HT-29 (cell line): ENCODE measurements around the gene GCDH. TPM values are rescaled to one million over a fixed set of nuclear protein-coding genes. Genes with fewer than 3 reads are reported as not detected.
"Not testable (repeated sequence)": the region's sequence is repeated elsewhere in the genome, so short reads cannot be mapped to it uniquely, and the experiment has no call there.

ENCODE experiments used
- DNase-seq: peaks from one replicate; pipeline ENCODE4 v3.0.0-alpha.2; 2015; ENCODE audit warnings: low spot score
- total RNA-seq: library from RNA; depleted of rRNA; stranded (reverse); fragments of >200 nt; shearing (Covaris generic); gene quantifications from 2 replicates; pipeline ENCODE4 v1.2.3, GENCODE V29; 2014; rRNA removed

Gene GCDH
- total RNA-seq: 24.6 and 27.2 TPM in 2 replicates

DNA sequence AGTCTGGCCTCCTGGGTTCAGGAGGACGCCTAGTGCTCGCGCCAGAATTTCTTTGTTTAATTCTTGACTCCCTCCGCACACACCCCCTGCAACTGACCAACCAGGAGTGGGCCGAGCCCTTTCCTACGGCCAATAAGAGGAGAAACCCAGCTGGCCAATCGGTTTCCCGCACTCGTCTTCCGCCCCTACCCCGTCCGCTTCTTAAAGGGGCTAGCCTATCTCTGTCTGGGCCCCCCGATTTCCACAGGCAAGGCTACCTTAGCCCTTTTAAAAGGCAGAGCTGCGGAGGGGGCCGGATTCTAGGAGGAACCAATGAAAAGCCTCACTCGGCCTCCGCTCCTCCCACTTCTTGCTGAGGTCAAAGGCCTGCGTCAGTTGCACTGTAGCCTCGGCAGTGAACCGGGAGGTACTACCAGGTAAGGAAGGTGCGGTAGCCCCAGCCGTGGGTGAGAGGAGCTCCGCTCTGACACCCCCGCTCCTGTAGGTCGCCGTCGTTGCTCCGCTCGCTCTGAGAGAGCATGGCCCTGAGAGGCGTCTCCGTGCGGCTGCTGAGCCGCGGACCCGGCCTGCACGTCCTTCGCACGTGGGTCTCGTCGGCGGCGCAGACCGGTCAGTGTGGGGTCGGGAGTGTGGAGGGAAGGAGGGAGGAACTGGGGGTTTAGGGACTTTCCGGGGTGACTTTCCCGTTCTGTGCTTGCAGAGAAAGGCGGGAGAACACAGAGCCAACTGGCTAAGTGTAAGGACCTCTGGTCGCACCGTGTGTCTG, at the start of gene GCDH:
GCDH (plus strand) TSS at position 374 of the 766 bp plus-strand sequence; CDS start at position 519, 145 bp downstream.
- peak; percentile 95 for DNase-seq

DNA sequence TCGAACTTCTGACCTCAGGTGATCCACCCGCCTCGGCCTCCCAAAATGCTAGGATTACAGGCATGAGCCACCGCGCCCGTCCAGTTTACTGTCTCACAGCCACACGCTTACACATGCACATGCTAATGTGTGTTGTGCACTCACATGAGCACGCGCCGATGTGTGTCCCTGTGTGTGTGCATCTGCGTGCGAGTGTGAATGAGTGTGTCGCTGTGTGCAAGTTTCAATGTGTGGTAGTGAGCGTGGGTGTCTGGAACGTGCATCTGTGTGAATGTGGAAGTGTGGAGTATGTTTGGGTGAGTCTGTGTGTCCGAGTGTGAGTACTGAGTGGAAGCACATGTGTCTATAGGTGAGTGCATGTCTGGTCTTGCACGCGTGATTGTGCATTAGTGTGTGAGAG, 48.4 kb upstream of the GCDH start:
- no peak for DNase-seq

DNA sequence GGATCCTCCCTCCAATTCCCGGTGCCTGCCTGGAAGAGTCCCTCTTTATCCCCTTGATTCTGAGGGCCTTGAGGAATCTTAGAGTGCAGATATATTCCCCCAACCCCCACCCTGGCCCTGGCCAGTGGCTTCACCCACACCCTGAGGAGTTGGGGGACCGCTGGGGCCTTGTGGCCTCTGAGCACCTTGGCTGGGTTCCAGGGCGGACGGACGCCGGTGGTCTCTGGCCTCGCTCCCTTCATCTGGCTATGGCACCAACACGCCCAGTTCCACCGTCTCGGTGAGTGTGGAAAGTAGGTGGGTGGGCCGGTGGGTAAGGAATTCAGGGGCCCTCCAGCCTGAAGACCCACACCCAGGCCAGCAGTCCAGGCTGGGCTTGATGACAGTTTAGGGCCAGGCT, 47.6 kb upstream of the GCDH start:
- DNase-seq: no peak

DNA sequence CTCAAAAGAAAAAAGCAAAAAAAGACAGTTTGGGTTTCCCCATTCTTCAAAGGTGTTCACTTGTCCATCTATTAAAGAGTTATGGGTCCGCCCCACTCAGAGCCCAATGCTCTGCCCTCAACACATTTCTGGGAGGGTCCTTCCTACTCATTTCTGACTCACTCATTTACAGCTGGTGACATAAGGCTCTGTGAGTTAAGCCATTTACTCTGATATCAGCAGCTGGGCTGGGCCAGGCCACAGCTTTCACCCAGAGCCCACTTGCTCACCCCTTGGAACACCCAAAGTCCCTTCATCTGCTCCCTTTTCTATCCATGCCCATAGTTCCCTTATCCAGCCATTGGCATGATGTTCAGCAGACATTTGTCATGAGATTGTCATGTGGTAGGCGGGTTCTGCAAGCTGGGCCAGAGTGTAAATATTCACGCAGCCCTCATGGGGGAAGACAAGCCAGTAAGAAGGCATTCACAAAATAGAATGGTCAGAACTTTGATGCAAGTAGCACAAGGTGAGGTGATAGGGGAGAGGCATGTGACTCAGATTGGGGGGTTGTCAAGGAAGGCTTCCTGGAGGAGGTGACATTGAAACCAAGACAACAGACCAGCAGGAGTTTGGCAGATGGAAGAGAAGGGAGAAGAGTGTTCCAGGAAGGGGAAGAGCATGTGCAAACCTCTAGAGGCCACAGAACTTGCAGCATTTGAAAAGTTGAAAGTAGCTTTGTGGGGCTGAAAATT, 46.8 kb upstream of the GCDH start:
- DNase-seq: no peak

DNA sequence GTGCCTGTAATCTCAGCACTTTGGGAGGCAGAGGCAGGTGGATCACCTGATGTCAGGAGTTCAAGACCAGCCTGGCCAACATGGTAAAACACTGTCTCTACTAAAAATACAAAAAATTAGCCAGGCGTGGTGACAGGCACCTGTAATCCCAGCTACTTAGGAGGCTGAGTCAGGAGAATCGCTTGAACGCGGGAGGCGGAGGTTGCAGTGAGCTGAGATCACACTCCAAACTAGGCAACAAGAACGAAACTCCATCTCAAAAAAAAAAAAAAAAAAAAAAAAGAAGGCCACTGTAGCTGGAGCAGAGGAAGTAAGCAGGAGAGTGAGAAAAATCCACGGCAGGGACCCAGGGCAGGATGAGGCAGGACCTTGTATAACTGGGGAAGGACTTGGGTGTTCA, 44.3 kb upstream of the GCDH start:
- DNase-seq: not testable (repeated sequence)

DNA sequence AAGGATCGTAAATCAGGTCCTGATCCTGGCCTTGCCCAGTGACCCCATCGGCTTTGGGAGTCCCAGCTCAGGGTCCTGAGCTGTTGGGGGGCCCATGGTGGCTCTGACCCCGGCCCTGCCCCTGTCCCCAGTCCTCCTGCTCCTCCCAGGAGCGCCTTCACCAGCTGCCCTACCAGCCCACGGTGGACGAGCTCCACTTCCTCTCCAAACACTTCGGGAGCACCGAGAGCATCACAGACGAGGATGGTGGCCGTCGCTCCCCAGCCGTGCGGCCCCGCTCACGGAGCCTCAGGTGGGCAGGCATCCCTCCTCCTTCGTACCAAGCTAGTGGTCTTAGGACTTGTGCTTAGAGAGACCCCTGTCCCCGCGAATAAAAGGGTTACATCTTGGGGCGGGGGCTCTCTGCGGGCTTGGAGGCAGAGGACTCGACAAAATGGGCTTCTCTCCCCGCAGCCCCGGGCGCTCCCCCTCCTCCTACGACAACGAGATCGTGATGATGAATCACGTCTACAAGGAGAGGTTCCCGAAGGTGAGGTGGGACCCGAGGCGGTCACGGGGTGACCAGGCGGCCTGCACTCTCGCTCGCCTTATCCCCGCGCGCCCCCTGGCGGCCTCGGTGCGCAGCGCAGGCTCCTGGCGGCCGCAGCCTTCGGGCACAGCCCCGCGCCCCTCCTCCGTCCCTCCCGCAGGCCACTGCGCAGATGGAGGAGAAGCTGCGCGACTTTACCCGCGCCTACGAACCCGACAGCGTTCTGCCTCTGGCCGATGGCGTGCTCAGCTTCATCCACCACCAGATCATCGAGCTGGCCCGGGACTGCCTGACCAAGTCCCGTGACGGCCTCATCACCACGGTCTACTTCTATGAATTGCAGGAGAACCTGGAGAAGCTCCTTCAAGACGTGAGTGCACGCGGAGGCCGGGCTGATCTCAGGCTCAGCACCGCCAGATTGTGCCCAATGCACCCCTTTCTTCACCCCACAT, 43.5 kb upstream of the GCDH start:
- DNase-seq: peak; percentile 78

DNA sequence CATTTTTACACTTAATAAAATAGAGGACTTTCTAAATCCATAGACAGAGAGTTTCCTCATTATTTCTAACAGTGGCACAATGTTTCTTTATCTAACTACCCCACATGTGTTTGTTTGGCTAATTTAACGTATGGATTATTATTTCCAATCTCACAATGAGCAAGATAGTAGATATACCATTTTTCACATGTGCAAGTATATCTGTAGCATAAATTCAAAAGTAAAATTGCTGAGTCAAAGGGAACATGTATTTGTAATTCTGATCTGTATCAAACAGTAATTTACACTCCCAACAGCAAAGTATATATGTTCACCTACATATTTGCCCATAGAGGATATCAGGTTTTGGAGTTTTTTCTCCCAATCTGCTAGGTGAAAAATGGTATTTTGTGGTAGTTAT, 34.3 kb upstream of the GCDH start:
- DNase-seq: no peak

DNA sequence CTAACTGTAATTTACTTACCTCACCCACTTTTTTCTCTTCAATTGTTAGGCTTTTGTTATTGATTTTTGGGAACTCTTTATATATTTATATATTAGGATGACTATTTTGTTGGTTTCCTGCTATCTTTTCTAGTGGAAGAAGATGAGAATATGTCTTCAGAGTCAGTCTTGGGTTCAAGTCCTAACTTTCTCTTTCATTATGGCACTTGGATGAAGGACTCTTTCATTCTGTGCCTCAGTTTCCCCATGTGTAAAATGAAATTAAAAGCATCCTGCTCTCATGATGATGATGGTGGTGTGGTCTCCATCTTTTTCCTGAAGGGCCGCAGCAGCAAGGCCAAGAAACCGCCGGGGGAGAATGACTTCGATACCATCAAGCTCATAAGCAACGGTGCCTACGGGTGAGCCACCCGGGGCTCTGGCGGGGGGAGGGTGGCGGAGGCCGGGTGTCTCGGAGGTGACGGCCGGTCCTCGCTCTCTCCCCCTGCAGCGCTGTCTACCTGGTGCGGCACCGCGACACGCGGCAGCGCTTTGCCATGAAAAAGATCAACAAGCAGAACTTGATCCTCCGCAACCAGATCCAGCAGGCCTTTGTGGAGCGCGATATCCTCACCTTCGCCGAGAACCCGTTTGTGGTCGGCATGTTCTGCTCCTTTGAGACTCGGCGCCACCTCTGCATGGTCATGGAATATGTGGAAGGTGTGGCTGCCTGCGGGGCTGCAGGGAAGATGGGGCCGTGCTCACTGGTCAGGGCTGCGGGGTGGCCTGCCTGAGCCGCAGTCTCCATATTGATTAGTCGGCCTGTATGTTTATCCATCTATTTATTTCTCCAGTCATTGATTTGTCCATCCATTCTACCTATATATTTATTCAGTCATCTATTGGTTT, 32.7 kb upstream of the GCDH start:
- no peak for DNase-seq

DNA sequence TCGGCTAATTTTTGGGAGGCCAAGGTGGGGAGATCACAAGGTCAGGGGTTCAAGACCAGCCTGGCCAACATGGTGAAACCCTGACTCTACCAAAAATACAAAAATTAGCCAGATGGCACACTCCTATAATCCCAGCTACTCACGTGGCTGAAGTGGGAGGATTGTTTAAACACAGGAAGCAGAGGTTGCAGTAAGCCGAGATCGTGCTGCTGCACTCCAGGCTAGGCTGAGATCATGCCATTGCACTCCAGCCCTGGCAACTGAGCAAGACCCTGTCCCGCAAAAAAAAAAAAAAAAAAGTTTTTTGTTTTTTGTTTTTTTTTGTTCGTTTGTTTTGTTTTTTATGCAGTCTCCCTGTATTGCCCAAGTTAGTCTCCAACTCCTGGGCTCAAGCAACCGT, 31.4 kb upstream of the GCDH start:
- DNase-seq: no peak

DNA sequence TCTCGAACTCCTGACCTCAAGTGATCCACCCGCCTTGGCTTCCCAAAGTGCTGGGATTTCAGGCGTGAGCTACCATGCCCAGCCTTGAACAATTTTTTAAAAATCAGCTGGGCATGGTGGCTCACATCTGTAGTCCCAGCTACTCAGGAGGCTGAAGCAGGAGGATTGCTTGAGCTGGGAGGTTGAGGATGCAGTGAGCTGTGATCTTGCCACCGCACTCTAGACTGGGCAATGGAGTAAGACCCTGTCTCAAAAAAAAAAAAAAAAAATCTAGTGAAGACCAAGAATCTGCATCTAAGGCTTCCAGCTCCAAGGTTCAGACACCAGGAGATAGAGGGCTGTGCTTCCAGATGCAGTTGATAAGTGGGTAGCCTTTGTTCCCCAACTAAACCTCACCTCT, 26.8 kb upstream of the GCDH start:
- no peak for DNase-seq

DNA sequence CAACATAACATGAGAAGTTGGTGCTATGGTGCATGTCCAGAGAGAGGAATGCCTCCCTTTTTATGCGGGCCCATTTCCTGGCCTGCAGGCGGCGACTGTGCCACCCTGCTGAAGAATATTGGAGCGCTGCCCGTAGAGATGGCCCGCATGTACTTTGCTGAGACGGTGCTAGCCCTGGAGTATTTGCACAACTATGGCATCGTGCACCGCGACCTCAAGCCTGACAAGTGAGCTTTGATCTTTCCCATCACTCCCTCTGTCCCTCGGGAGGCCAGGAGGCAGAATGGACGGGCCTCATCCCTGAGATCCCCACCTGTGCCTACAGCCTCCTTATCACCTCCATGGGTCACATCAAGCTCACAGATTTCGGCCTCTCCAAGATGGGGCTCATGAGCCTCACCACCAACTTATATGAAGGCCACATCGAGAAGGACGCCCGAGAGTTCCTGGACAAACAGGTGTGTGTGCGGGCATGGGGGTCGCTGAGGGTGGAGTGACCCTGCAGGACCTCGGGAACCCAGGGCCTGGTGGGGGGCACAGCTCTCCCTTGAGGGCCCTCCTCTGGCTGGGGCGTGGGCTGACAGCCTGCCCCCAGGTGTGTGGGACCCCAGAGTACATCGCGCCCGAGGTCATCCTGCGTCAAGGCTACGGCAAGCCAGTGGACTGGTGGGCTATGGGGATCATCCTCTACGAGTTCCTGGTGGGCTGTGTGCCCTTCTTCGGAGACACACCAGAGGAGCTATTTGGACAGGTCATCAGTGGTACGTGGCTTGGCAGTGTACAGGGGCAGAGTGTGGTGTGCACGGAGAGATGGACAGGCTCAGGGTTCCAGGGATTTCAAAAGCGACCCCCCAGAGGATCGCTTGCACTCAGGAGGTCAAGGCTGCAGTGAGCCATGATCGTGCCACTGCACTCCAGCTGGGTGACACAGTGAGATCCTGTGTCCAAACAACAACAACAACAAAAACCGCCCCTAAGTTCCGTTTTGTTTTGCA, 25.9 kb upstream of the GCDH start:
- DNase-seq: no peak

DNA sequence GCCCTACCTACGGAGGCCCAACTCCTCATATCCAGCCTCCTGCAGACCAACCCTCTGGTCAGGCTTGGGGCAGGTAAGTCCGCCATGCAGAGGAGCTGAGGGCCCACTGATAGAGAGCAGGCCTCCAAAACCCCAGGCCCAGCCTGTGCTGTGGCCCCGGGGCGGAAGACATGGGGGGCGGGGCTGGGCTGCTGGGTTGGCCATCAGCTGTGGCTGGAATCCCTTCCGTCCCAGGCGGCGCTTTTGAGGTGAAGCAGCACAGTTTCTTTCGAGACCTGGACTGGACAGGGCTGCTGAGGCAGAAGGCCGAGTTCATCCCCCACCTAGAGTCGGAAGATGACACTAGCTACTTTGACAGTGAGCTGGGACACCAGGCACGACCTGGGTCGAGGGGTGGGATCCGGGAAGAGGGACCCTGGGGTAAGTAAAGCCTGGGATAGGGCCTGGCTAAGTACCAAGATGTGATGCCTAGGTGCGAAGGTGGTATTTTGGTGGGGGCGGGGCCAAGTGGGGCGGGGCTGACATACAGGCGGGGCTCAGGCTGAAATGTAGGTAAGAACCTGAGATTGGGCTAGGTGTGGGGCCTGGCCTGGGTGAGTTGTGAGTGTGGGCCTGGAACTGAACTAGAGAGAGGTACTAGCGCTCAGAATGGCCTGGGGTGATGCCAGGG, 25.1 kb upstream of the GCDH start:
- no peak for DNase-seq

DNA sequence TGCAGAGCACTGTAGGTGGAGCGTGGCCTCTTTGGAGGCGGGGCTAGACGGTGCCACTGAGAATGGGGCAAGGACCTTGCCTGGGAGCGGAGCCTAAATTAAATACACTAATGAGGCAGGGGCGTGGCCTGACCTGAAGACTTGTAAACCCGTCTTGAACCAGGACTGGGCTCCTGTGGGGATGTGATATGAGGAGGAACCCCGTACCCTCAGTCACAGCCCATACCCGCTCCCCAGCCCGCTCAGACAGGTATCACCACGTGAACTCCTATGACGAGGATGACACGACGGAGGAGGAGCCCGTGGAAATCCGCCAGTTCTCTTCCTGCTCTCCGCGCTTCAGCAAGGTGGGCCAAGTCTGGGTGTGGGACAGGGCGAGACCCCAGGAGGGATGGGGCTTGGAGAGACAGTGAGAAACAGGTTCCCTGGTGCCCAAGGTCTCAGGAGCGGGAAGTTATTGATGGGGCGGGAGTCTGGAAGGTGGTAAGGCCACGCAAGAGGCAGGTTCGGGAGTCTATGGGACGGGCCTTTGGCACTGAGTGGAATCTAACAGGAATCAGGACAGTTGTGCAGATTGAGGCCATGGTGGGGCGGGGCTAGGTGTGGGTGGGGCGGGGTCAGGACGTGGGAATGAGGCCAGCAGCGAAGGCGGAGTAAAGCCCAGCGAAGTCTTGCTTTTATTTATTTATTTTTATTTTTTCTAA, 24.4 kb upstream of the GCDH start:
- DNase-seq: no peak

DNA sequence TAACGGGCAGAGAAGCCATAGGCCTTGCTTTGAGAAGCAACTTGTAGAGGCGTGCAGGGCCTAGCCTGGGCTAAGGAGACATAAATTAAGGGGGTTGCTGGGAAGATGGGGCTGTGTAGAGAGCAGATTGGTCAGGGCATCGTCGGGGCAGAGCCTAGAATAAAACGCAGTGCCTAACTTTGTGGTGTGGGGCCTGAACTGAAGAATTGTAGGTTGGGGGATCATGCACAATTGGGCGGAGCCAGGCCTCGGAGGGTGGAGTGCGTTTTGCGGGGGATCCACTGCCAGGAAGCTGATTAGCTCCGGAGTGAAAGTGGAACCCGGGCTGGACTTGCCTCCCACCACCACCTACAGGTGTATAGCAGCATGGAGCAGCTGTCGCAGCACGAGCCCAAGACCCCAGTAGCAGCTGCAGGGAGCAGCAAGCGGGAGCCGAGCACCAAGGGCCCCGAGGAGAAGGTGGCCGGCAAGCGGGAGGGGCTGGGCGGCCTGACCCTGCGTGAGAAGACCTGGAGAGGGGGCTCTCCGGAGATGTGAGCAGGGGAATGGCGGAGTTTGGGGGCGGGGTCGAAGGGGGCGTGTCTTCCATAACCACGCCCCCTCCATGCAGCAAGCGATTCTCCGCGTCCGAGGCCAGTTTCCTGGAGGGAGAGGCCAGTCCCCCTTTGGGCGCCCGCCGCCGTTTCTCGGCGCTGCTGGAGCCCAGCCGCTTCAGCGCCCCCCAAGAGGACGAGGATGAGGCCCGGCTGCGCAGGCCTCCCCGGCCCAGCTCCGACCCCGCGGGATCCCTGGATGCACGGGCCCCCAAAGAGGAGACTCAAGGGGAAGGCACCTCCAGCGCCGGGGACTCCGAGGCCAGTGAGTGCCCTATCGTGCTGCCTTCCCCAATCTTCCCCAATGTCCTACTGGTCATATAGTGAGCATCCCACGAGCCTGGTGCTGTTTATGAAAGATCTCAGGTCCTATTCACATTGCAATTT, 23.6 kb upstream of the GCDH start:
- DNase-seq: no peak

DNA sequence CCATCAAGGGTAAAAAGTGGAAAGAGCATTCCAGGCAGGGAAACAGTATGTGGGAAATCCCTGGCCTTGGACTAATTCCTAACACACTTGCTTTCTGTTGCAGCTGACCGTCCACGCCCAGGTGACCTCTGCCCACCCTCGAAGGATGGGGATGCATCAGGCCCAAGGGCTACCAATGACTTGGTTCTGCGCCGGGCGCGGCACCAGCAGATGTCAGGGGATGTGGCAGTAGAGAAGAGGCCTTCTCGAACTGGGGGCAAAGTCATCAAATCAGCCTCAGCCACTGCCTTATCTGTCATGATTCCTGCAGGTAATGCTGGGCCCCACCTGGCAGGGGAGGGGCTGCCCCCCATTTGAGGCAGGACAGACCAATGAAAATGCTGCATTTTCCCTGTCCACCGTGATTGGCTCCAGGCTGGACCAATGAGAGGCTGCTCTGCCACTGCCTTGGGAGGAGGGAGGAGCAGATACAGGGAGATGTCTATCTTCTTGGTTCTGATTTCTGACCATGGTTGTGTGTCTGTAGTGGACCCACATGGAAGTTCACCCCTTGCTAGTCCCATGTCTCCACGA, 22.3 kb upstream of the GCDH start:
- DNase-seq: peak; percentile 17

DNA sequence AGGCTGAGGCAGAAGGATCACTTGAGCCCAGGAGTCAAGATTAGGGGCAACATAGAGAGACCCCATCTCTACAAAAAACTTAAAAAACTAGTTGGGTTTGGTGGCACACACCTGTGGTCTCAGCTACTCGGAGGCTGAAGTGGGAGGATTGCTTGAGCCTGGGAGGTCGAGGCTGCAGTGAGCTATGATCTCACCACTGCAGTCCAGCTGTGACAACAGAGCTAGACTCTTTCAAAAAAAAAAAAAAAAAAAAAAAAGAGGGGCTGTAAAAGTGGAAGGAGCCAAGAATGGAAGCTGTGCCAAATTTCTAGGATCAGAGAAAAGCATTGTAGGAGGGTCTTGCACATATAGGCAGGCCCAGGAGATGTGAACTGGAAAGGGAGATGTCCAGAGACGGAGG, 19.3 kb upstream of the GCDH start:
- no peak for DNase-seq

DNA sequence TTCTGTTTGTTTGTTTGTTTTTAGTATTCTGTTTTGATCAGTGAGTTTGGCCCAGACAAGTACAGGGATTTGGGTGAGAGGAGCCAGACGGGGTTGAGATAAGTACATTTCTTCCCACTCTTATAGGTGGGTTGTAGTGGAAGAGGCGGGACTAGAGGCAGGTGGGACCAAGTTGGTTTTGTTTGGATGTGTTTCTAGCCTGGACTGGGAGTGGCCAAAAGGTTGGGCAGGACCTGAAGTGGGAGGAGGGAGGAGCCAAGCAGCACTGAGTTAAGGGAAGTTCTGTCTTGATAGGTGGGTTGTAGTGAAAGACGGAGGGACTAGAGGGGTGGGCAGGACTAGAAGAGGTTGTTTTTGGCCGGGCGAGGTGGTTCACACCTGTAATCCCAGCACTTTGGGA, 18.7 kb upstream of the GCDH start:
- DNase-seq: peak; percentile 16
